ENCODE results near the gene PCLAF.

Gene PCLAF

GRCh38 chr15:64314456-64314855 is 66.8 kb downstream of the PCLAF start:
- DNase-seq: no peak

Data from NCI-H1694 (cell line).